M059J (cell line): ENCODE results near the gene CDKN1C. TPM values are rescaled to one million over a fixed set of nuclear protein-coding genes. Genes with fewer than 3 reads are reported as not detected.

ENCODE experiments used
- DNase-seq: peaks from one replicate; pipeline ENCODE4 v3.0.0-alpha.2; 2012; ENCODE audit warnings: low read depth
- total RNA-seq: library from RNA; depleted of rRNA; stranded (reverse); fragments of >200 nt; shearing (Covaris generic); gene quantifications from 2 replicates; pipeline ENCODE4 v1.2.3, GENCODE V29; 2014

CDKN1C gene
- total RNA-seq, 1 experiment from 2014 or later = 4.4 TPM

GRCh38 chr11:2847561-2847960, 38.0 kb downstream of the CDKN1C start:
- DNase-seq = no peak

GRCh38 chr11:2846470-2846869, 39.1 kb downstream of the CDKN1C start:
- no peak for DNase-seq

- no peak for DNase-seq
These were observed 39.5 kb downstream of the CDKN1C start for GRCh38 chr11:2846056-2846455.

- no peak for DNase-seq
These were observed 40.6 kb downstream of the CDKN1C start for GRCh38 chr11:2844996-2845395.

- no peak for DNase-seq
These were observed 41.3 kb downstream of the CDKN1C start for GRCh38 chr11:2844116-2844842.

GRCh38 chr11:2843551-2843950, 42.0 kb downstream of the CDKN1C start:
- DNase-seq = no peak

- DNase-seq = no peak
These were observed 42.7 kb downstream of the CDKN1C start for GRCh38 chr11:2842876-2843275.

GRCh38 chr11:2841411-2842190, 44.0 kb downstream of the CDKN1C start:
- DNase-seq = no peak

- no peak for DNase-seq
These were observed 46.1 kb downstream of the CDKN1C start for GRCh38 chr11:2839395-2839943.

- DNase-seq = no peak
These were observed 46.8 kb downstream of the CDKN1C start for GRCh38 chr11:2838676-2839294.

- DNase-seq = no peak
These were observed 47.5 kb downstream of the CDKN1C start for GRCh38 chr11:2838091-2838490.

GRCh38 chr11:2837651-2838050, 47.9 kb downstream of the CDKN1C start:
- no peak for DNase-seq

- peak; percentile 50 for DNase-seq
These were observed 48.4 kb downstream of the CDKN1C start for GRCh38 chr11:2837096-2837601.

GRCh38 chr11:2836315-2837095, 49.1 kb downstream of the CDKN1C start:
- no peak for DNase-seq

GRCh38 chr11:2835751-2836150, 49.8 kb downstream of the CDKN1C start:
- DNase-seq = no peak

GRCh38 chr11:2835296-2835695, 50.3 kb downstream of the CDKN1C start:
- DNase-seq = peak; percentile 74

GRCh38 chr11:2834503-2835273, 50.9 kb downstream of the CDKN1C start:
- no peak for DNase-seq

GRCh38 chr11:2833716-2834502, 51.7 kb downstream of the CDKN1C start:
- DNase-seq = no peak
